CD8-positive, alpha-beta memory T cell (primary cell): Measurements from ENCODE around the gene TOX2. TPM values are rescaled to one million over a fixed set of nuclear protein-coding genes. Genes with fewer than 3 reads are reported as not detected.

Experiments
- CTCF ChIA-PET: fragments of 350-600 bp; sonication (Branson Sonifier 250); formaldehyde crosslinking; loops from one replicate; lab custom pipeline; 2021; ENCODE audit warnings: antibody characterized with exemption; lab: Charles Lee
- POLR2A ChIA-PET: fragments of 350-600 bp; sonication (Branson Sonifier 250); formaldehyde crosslinking; loops from one replicate; lab custom pipeline; 2021; ENCODE audit warnings: antibody characterized with exemption; lab: Charles Lee
- DNase-seq, 5 donors: peaks; one replicate each; pipeline versions ENCODE4 v3.0.0 to v3.0.0-alpha.2; 2020 to 2022; ENCODE audit warnings: mixed read lengths in 1 of 5
- H3K27ac ChIP-seq: one replicate; pipeline ENCODE4 v1.7.0; 2013; ENCODE audit warnings: low read depth, mild to moderate bottlenecking, low read length, moderate library complexity
- H3K27me3 ChIP-seq: 2 replicates; pipeline ENCODE4 v1.7.0; 2013; ENCODE audit warnings: low read length, mild to moderate bottlenecking; ENCODE audit not compliant: insufficient read depth, poor library complexity, severe bottlenecking
- H3K36me3 ChIP-seq: 2 replicates; pipeline ENCODE4 v1.7.0; 2013; ENCODE audit warnings: mild to moderate bottlenecking, low read length, moderate library complexity; ENCODE audit not compliant: insufficient read depth
- H3K4me1 ChIP-seq: 2 replicates; pipeline ENCODE4 v1.7.0; 2013; ENCODE audit warnings: mild to moderate bottlenecking, low read length, moderate library complexity; ENCODE audit not compliant: insufficient read depth
- H3K4me3 ChIP-seq: 2 replicates; pipeline ENCODE4 v1.7.0; 2013; ENCODE audit warnings: mild to moderate bottlenecking, low read length
- H3K9me3 ChIP-seq: 2 replicates; pipeline ENCODE4 v1.7.0; 2013; ENCODE audit warnings: mild to moderate bottlenecking, low read length
- H3K27ac Mint-ChIP-seq, 8 donors: one replicate each; pipeline ENCODE4 v1.8.0; 2020 to 2021; ENCODE audit warnings: mixed read lengths in 8 of 8, mild to moderate bottlenecking in 6 of 8, inconsistent platforms in 3 of 8, moderate library complexity in 3 of 8
- H3K27me3 Mint-ChIP-seq, 2 donors: one replicate each; pipeline ENCODE4 v1.8.0; 2020 to 2021; ENCODE audit warnings: mixed read lengths in 2 of 2, mild to moderate bottlenecking in 1 of 2, moderate library complexity in 1 of 2
- H3K36me3 Mint-ChIP-seq, 3 donors: one replicate each; pipeline ENCODE4 v1.8.0; 2020 to 2021; ENCODE audit warnings: mixed read lengths in 3 of 3, inconsistent platforms in 1 of 3, mild to moderate bottlenecking in 1 of 3
- H3K4me1 Mint-ChIP-seq, 3 donors: one replicate each; pipeline ENCODE4 v1.8.0; 2020 to 2021; ENCODE audit warnings: mixed read lengths in 3 of 3, inconsistent platforms in 1 of 3, mild to moderate bottlenecking in 1 of 3
- H3K4me3 Mint-ChIP-seq, 7 donors: one replicate each; pipeline ENCODE4 v1.8.0; 2020 to 2021; ENCODE audit warnings: mixed read lengths in 7 of 7, mild to moderate bottlenecking in 6 of 7, moderate library complexity in 4 of 7, inconsistent platforms in 2 of 7
- H3K9me3 Mint-ChIP-seq, 5 donors: one replicate each; pipeline ENCODE4 v1.8.0; 2020 to 2022; ENCODE audit warnings: mixed read lengths in 5 of 5, mild to moderate bottlenecking in 3 of 5, moderate library complexity in 2 of 5, inconsistent platforms in 1 of 5
- polyA plus RNA-seq: library from polyadenylated mRNA; unstranded; fragments of 300-500 nt; fragmentation: Illumina TruSeq; gene quantifications from one replicate; pipeline ENCODE4 v1.2.3, GENCODE V29; 2021
- total RNA-seq, 2 experiments: library from RNA; stranded (reverse); gene quantifications; one replicate each; pipeline ENCODE4 v1.2.3, GENCODE V29; 2021

The TOX2 gene
- total and polyA plus RNA-seq, 3 experiments from 2014 or later: 0.35 to 1.2 (median 0.39) TPM

DNA sequence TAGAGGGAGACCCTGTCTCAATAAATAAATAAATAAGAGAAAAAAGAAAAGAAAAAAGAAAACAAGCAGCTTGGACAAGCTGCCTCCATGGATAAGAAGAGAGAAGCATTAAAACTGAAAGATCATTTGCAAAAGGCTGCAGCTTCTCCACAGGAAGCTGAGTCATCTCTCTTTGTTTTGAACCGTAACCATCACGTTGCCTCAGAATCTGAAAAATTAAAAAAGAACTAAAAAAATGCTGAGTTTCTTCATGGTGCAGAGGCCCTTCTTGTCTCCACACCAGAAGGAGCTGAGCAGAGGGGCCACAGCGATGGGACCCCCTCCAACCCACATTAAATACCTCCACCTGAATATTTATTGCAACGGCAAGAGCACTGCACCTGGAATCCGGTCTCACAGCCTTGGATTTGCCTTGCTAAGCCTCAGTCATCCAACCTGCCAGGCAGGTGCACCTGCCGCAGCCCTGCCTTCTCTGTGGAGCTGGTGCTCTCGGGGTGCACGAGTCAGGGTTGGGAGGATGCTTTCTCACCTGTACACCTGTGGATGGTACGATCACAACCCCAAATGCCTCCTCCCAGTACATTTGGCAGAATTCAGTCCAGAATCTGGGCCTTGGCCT, 28.1 kb downstream of the TOX2 start:
- H3K27me3 Mint-ChIP-seq: peaks cover 0 to 3% of the 10 kb centered on the region in 2 donors
- H3K4me1 Mint-ChIP-seq: peaks cover 38 to 79% (median 71%) of the 10 kb centered on the region in 3 donors
- H3K9me3 Mint-ChIP-seq: no peaks in the 10 kb centered on the region
- Histone ChIP-seq H3K27me3 (no peaks in the 10 kb centered on the region), H3K36me3 (no peaks in the 10 kb centered on the region), H3K4me3 (no peak overlapping the region), H3K4me1 (peaks cover 59% of the 10 kb centered on the region), H3K27ac (no peak overlapping the region), H3K9me3 (no peaks in the 10 kb centered on the region)
- POLR2A ChIA-PET: interaction anchor here (0.6 to 1.0 kb wide), 3 partner anchors 10 to 352 kb away, joined by 3 read pairs; partner anchors contain the start of gene IFT52
- H3K4me3 Mint-ChIP-seq: peak overlapping the region; percentile 7 to 73 (median 68)
- H3K36me3 Mint-ChIP-seq: no peaks in the 10 kb centered on the region
- peak in 2 of 5 donors; percentile 34 to 37 for DNase-seq
- H3K27ac Mint-ChIP-seq: peak overlapping the region in 7 of 8 donors; percentile 19 to 92 (median 80)
- CTCF ChIA-PET: interaction anchor here (1.0 to 1.7 kb wide), 6 partner anchors 14 to 138 kb away, joined by 3 to 4 read pairs (median 4); no protein-coding TSS in a partner anchor

DNA sequence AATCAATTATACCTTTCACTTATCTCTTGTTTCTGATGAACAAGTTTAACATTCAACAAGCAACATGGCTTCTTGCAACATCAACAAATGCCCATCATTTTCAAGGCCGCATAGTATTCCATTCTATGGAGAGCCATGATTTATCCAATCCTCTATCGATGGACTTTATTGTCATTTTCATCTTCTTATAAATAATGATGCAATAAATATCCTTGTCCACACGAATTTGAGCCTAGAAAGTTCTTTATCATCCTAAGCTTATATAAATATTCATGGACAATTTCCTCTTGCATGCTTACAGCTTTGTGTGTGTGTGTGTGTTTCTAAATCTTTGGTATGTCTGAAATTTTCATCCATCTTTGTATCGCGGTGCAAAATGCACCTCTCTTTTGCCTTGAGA, 29.1 kb downstream of the TOX2 start:
- H3K4me3 ChIP-seq: no peak overlapping the region
- peak overlapping the region in 2 of 7 donors; percentile 15 to 18 for H3K4me3 Mint-ChIP-seq
- POLR2A ChIA-PET: interaction anchor here (1.0 kb wide), 1 partner anchor 15 kb away, joined by 3 read pairs; no protein-coding TSS in a partner anchor

DNA sequence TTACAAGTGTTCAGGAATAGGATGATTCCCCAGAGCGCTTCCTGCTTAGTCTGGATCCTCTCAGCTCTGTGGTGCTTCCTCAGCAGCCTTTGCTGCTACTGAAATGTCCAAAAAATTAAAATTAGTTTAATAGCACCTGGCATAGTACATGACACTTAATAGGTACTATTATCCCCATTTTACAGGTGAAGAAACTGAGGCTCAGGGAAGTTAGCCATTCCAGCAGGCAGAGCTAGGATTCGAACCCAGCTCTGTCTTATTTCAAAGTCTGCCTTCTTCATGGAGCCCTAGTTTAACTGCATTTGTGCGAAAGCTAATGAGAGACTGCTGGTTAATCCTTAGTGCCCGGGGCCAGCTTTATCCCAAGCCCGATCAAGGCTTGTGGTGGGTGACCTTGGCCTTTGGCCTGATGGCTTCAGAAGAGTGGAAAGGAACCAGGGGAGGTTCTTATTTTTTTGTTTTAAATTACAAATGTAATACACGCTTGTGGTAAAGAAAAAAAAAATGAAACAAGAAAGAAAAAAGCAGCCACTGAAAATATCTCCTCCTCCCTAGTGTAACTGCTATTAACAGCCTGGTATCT, 30.1 kb downstream of the TOX2 start:
- POLR2A ChIA-PET: no interaction called here
- H3K27me3 Mint-ChIP-seq: peaks cover 0 to 4% of the 10 kb centered on the region in 2 donors
- H3K4me1 Mint-ChIP-seq: peaks cover 54 to 92% (median 81%) of the 10 kb centered on the region in 3 donors
- no peaks in the 10 kb centered on the region for H3K36me3 ChIP-seq
- peak overlapping the region in 1 of 8 donors; percentile 18 for H3K27ac Mint-ChIP-seq
- H3K9me3 ChIP-seq: no peaks in the 10 kb centered on the region
- H3K9me3 Mint-ChIP-seq: no peaks in the 10 kb centered on the region
- peaks cover 77% of the 10 kb centered on the region for H3K4me1 ChIP-seq
- H3K27me3 ChIP-seq: no peaks in the 10 kb centered on the region
- H3K36me3 Mint-ChIP-seq: no peaks in the 10 kb centered on the region
- no peak overlapping the region for H3K4me3 Mint-ChIP-seq
- no peak overlapping the region for H3K27ac ChIP-seq
- no peak overlapping the region for H3K4me3 ChIP-seq
- CTCF ChIA-PET: interaction anchor here (0.6 to 1.3 kb wide), 2 partner anchors 16 to 94 kb away, joined by 3 read pairs; no protein-coding TSS in a partner anchor
- no peak for DNase-seq

More for the DNA sequence above, 29.1 kb downstream of the TOX2 start:
- Mint-ChIP-seq H3K36me3 (no peaks in the 10 kb centered on the region), H3K27ac (peak overlapping the region in 1 of 8 donors; percentile 18), H3K27me3 (peaks cover 0 to 3% of the 10 kb centered on the region in 2 donors), H3K4me1 (peaks cover 44 to 87% (median 78%) of the 10 kb centered on the region in 3 donors), H3K9me3 (no peaks in the 10 kb centered on the region)
- Histone ChIP-seq H3K27ac (no peak overlapping the region), H3K4me1 (peaks cover 67% of the 10 kb centered on the region), H3K9me3 (no peaks in the 10 kb centered on the region), H3K36me3 (no peaks in the 10 kb centered on the region), H3K27me3 (no peaks in the 10 kb centered on the region)
- CTCF ChIA-PET: interaction anchor here (1.3 kb wide), 2 partner anchors 17 to 137 kb away, joined by 3 read pairs; no protein-coding TSS in a partner anchor
- no peak for DNase-seq

DNA sequence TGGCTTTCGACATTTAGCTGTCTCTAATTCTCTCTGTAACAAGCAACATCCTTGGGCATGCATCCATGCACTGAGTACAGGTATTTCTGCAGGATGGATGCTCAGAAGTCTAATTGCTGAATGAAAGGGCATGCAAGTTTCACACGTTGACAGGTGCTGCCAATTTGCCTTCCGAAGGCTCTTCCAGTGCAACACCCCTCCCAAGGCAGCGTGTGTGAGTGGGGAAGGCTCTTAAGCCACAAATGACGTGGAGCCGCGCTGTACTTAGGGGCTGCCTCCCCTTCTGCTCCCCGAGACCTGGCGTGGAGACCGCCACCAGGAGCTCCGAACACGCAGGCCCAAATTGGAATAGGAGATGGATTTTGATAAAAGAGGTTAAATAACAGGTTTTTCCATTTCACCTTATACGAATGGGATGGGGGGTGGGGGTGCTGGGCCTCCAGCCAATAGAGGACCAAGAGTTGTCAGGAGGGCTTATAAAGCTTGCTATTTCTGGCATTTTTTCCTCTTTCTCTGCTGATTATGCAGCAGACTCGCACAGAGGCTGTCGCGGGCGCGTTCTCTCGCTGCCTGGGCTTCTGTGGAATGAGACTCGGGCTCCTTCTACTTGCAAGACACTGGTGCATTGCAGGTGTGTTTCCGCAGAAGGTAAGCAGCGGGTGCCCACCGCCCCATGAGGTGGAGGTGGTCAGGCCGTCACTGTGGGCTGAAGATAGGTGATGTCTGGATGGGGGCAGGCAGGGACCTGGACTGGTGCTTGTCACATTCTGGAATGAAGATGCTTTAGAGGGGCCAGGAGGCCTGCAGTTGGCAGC, 30.9 kb downstream of the TOX2 start:
- Histone ChIP-seq H3K27me3 (no peaks in the 10 kb centered on the region), H3K9me3 (no peaks in the 10 kb centered on the region), H3K36me3 (no peaks in the 10 kb centered on the region), H3K4me1 (peaks cover 86% of the 10 kb centered on the region), H3K4me3 (no peak overlapping the region), H3K27ac (no peak overlapping the region)
- Mint-ChIP-seq H3K9me3 (no peaks in the 10 kb centered on the region), H3K4me3 (peak overlapping the region in 2 of 7 donors; percentile 23 to 67), H3K27ac (no peak overlapping the region), H3K36me3 (no peaks in the 10 kb centered on the region), H3K4me1 (peaks cover 60 to 93% (median 84%) of the 10 kb centered on the region in 3 donors), H3K27me3 (peaks cover 0 to 4% of the 10 kb centered on the region in 2 donors)
- POLR2A ChIA-PET: no interaction called here
- no peak for DNase-seq
- CTCF ChIA-PET: no interaction called here

DNA sequence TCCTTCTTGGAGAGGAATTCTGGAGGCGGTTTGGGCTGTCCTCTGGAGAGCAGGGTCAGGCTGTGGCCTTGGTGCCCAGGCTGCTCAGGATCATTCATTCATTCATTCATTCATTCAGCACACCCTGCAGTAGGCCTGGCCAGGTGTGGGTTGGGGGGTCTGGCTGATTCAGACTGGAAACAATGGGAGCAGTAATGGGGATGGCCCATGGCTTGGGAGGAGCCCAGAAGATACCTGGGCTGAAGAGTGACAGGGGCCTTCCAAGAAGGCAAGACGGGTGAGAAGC, 31.5 kb downstream of the TOX2 start:
- CTCF ChIA-PET: no interaction called here
- peaks cover 0 to 1% of the 10 kb centered on the region in 2 donors for H3K27me3 Mint-ChIP-seq
- no peaks in the 10 kb centered on the region for H3K27me3 ChIP-seq
- peaks cover 59 to 92% (median 83%) of the 10 kb centered on the region in 3 donors for H3K4me1 Mint-ChIP-seq
- H3K9me3 ChIP-seq: no peaks in the 10 kb centered on the region
- H3K4me1 ChIP-seq: peaks cover 91% of the 10 kb centered on the region
- no peak overlapping the region for H3K4me3 Mint-ChIP-seq
- no peaks in the 10 kb centered on the region for H3K36me3 Mint-ChIP-seq
- H3K27ac ChIP-seq: no peak overlapping the region
- H3K4me3 ChIP-seq: no peak overlapping the region
- POLR2A ChIA-PET: no interaction called here
- H3K36me3 ChIP-seq: no peaks in the 10 kb centered on the region
- no peak overlapping the region for H3K27ac Mint-ChIP-seq
- no peaks in the 10 kb centered on the region for H3K9me3 Mint-ChIP-seq
- DNase-seq: no peak

DNA sequence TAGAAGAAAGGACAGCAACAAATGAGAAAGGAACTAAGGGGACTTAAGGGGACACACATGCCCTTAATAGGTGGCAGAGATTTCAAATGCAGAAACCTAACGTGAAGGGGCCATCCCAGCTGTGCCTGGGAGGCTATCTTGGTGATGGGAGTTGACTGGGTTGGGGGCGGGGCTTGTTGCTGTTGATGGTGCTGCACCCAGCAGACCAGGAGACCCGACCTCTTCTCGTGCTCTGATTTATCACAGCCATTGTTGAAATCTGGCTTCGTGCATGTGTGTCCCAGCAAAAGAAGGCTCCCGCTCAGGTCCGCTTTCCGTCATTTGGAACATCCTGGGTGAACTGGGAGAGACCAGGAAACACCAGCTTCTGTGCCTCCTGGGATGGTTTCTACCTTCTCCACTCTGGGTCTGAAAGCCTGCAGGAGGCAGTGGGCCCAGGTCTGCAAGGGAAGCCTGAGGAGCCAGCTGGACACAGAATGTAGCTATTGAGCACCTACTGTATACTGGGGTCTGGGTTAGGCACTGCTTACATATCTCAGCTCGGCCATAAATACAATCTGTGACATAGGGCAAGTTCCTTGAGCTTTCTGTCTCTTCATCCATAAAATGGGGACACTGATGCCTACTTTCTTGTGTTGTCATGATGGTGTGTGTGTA, 32.1 kb downstream of the TOX2 start:
- Histone ChIP-seq H3K4me1 (peaks cover 89% of the 10 kb centered on the region), H3K36me3 (no peaks in the 10 kb centered on the region), H3K27me3 (no peaks in the 10 kb centered on the region), H3K4me3 (no peak overlapping the region), H3K27ac (no peak overlapping the region), H3K9me3 (no peaks in the 10 kb centered on the region)
- no peak overlapping the region for H3K27ac Mint-ChIP-seq
- no peak for DNase-seq
- H3K4me3 Mint-ChIP-seq: no peak overlapping the region
- CTCF ChIA-PET: interaction anchor here (0.7 to 1.7 kb wide), 3 partner anchors 10 to 20 kb away, joined by 3 to 5 read pairs (median 3); no protein-coding TSS in a partner anchor
- H3K27me3 Mint-ChIP-seq: peaks cover 0 to 1% of the 10 kb centered on the region in 2 donors
- H3K36me3 Mint-ChIP-seq: no peaks in the 10 kb centered on the region
- peaks cover 56 to 91% (median 77%) of the 10 kb centered on the region in 3 donors for H3K4me1 Mint-ChIP-seq
- no peaks in the 10 kb centered on the region for H3K9me3 Mint-ChIP-seq
- POLR2A ChIA-PET: no interaction called here

DNA sequence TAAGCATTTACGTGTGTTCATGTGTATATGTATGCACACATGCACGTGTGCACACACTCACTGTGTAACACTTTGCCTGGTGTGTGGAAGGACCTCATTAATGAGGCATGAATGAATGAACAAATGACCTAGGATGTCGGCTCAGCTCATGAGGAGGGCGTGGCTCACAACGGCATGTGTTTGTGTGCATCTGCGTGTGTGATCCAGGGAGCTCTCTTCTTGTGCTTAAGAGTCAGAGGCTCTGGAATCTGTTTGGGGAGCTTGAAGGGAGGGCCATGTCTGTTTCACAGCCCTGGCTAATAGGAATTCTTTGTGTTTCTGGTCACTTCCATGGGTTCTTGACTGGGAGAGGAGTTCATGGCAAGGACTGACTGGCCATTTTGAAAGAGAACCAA, 32.7 kb downstream of the TOX2 start:
- H3K9me3 Mint-ChIP-seq: no peaks in the 10 kb centered on the region
- H3K9me3 ChIP-seq: no peaks in the 10 kb centered on the region
- peaks cover 88% of the 10 kb centered on the region for H3K4me1 ChIP-seq
- peaks cover 53 to 88% (median 74%) of the 10 kb centered on the region in 3 donors for H3K4me1 Mint-ChIP-seq
- H3K4me3 ChIP-seq: no peak overlapping the region
- H3K27ac Mint-ChIP-seq: no peak overlapping the region
- ChIA-PET CTCF (interaction anchor here (0.7 to 1.7 kb wide), 3 partner anchors 11 to 21 kb away, joined by 3 to 5 read pairs (median 3); no protein-coding TSS in a partner anchor), POLR2A (no interaction called here)
- H3K36me3 Mint-ChIP-seq: no peaks in the 10 kb centered on the region
- no peak overlapping the region for H3K27ac ChIP-seq
- peaks cover 0 to 1% of the 10 kb centered on the region in 2 donors for H3K27me3 Mint-ChIP-seq
- H3K27me3 ChIP-seq: no peaks in the 10 kb centered on the region
- DNase-seq: no peak
- no peaks in the 10 kb centered on the region for H3K36me3 ChIP-seq
- H3K4me3 Mint-ChIP-seq: no peak overlapping the region
